ENCODE results near the gene ASCC1. TPM values are rescaled to one million over a fixed set of nuclear protein-coding genes. Genes with fewer than 3 reads are reported as not detected.

The ASCC1 gene
- total and polyA plus RNA-seq, 7 donors: 15.3 to 53.7 (median 21.5) TPM

DNA sequence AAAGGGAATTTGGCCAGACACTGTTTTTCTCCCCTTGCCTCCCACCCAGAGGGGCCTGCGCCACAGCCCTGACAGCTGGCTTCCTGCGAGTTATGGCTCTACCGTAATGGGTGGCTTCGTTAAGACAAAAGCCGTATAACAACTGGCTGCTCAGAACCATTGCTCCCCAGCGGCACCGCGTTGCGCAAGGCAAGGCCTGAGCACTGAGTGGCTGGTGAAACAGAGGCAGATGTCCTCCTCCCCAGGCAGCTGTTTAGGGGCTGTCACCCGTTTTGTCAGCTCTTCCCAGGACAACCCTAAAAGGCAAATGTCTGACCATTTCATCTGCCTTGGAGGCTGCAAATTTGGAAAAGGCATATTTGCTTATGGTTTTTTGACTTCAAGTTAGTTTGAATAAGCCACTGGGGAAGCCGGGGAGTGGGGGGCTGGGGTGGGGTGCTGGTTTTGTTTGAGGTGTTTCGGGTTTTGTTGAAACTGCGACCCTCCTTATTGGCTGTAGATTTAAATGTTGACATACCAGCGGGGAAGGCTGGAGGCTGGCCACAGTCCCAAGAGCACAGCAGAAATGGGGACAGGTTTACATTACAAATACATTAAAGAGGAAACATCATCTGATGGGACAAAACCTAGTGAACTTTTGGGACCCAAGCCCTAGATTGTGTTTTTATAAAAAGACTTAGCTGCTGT is 127.0 kb downstream of the ASCC1 start:
- Histone ChIP-seq H3K4me1 (peaks cover 0 to 21% (median 20%) of the 10 kb centered on the region in 4 donors), H3K27ac (no peak overlapping the region), H3K9me3 (no peaks in the 10 kb centered on the region), H3K4me3 (no peak overlapping the region), H3K36me3 (peaks cover 0 to 7% (median 0%) of the 10 kb centered on the region in 4 donors), H3K27me3 (peaks cover 20 to 50% (median 29%) of the 10 kb centered on the region in 3 donors)
- TF ChIP-seq CTCF (IDR thresholded peaks at IDR 0.05) (no peak), EP300 (IDR thresholded peaks at IDR 0.05) (no peak), POLR2A (IDR thresholded peaks at IDR 0.05) (no peak), POLR2AphosphoS5 (IDR thresholded peaks at IDR 0.05) (no peak)
- 42 to 46% methylated on average over 14 of the region's 14 CpGs for WGBS, 2 donors
- intact Hi-C loops (cut with DNase I): no loop called here
- no peak for DNase-seq

GRCh38 chr10:72087969-72088888 is 127.8 kb downstream of the ASCC1 start, which contains the start of gene SPOCK2:
Gene SPOCK2, minus strand, starts transcription at chr10:72088551. Its CDS starts 223 bp downstream, at chr10:72088328.
- intact Hi-C loops (cut with DNase I): no loop called here
- Histone ChIP-seq H3K9me3 (no peaks in the 10 kb centered on the region), H3K27me3 (peaks cover 20 to 50% (median 29%) of the 10 kb centered on the region in 3 donors), H3K27ac (peak within 1 kb of the TSS in 3 of 4 donors; percentile 6 to 9 (median 9)), H3K4me1 (peaks cover 0 to 21% (median 20%) of the 10 kb centered on the region in 4 donors), H3K36me3 (peaks cover 0 to 6% (median 0%) of the 10 kb centered on the region in 4 donors), H3K4me3 (peak within 1 kb of the TSS; percentile 12 to 45 (median 39))
- no peak for DNase-seq
- 5 to 11% methylated on average over 65 of the region's 65 CpGs for WGBS, 2 donors
- TF ChIP-seq EP300 (IDR thresholded peaks at IDR 0.05) (no peak), POLR2A (IDR thresholded peaks at IDR 0.05) (no peak), CTCF (IDR thresholded peaks at IDR 0.05) (no peak), POLR2AphosphoS5 (IDR thresholded peaks at IDR 0.05) (no peak)

DNA sequence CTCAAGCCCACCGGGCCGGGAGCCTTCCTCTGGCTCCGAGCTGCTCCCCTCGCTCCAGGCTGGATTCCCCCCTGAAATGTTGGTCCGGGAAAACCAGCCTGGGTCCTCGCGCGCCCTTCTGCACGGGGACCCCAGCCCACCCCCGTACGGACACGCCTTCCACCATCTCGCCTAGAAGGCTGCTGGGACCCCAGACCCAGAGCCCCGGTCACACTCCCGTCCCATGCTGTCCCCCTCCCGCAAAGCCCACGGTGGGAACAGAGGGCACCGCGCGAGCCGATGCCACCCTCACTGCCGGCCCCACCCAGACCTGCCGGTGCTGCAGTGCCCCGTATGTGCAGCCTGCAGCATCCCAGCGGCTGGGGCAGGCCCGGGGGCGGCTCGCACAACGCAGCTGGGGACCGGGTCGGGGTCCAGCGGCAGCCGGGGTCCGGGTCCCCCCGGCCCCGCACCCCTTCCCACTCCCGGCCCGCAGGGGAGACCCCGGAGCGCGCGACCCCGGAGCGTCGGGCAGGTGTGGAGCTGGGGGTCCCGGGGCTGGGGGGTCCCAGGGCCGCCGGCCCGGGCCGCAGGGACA is 128.6 kb downstream of the ASCC1 start:
- 1% methylated on average over 50 of the region's 50 CpGs for WGBS, 2 donors
- no peaks in the 10 kb centered on the region for H3K36me3 ChIP-seq
- H3K9me3 ChIP-seq: no peaks in the 10 kb centered on the region
- intact Hi-C loops (cut with DNase I): no loop called here
- H3K27me3 ChIP-seq: peaks cover 20 to 50% (median 29%) of the 10 kb centered on the region in 3 donors
- peak overlapping the region; percentile 12 to 45 (median 39) for H3K4me3 ChIP-seq
- DNase-seq: no peak
- TF ChIP-seq POLR2AphosphoS5 (IDR thresholded peaks at IDR 0.05) (no peak), CTCF (IDR thresholded peaks at IDR 0.05) (no peak), EP300 (IDR thresholded peaks at IDR 0.05) (no peak), POLR2A (IDR thresholded peaks at IDR 0.05) (no peak)
- H3K4me1 ChIP-seq: peaks cover 0 to 21% (median 20%) of the 10 kb centered on the region in 4 donors
- peak overlapping the region; percentile 6 to 27 (median 9) for H3K27ac ChIP-seq

- no peak for DNase-seq
- TF ChIP-seq CTCF (IDR thresholded peaks at IDR 0.05) (no peak), POLR2AphosphoS5 (IDR thresholded peaks at IDR 0.05) (no peak), POLR2A (IDR thresholded peaks at IDR 0.05) (no peak), EP300 (IDR thresholded peaks at IDR 0.05) (no peak)
- Histone ChIP-seq H3K27me3 (peaks cover 20 to 50% (median 29%) of the 10 kb centered on the region in 3 donors), H3K4me1 (peaks cover 0 to 21% (median 20%) of the 10 kb centered on the region in 4 donors), H3K36me3 (no peaks in the 10 kb centered on the region), H3K27ac (peak overlapping the region in 3 of 4 donors; percentile 6 to 27 (median 9)), H3K9me3 (no peaks in the 10 kb centered on the region), H3K4me3 (peak overlapping the region; percentile 12 to 45 (median 39))
- intact Hi-C loops (cut with DNase I): no loop called here
- 38 to 41% methylated on average over 61 of the region's 61 CpGs for WGBS, 2 donors
Measured at GRCh38 chr10:72086466-72087391, 129.3 kb downstream of the ASCC1 start.

Data from sigmoid colon (tissue), 7 donors.